H9 (cell line): ENCODE measurements around the gene CCNY. TPM values are rescaled to one million over a fixed set of nuclear protein-coding genes. Genes with fewer than 3 reads are reported as not detected.

Experiments
- DNase-seq: peaks from one replicate; pipeline ENCODE4 v3.0.0-alpha.2; 2017
- H2AFZ ChIP-seq: one replicate; pipeline ENCODE4 v1.6.1; 2013; ENCODE audit warnings: mild to moderate bottlenecking, low read length, control low read depth, moderate library complexity
- H2AK5ac ChIP-seq: 2 replicates; pipeline ENCODE4 v1.6.1; 2013; ENCODE audit warnings: low read length, control low read depth, mixed read lengths; ENCODE audit not compliant: insufficient read length
- H2BK120ac ChIP-seq: one replicate; pipeline ENCODE4 v1.6.1; 2013; ENCODE audit warnings: low read depth, mild to moderate bottlenecking, low read length, control low read depth, inconsistent platforms; ENCODE audit not compliant: poor library complexity, severe bottlenecking
- H2BK12ac ChIP-seq: 2 replicates; pipeline ENCODE4 v1.6.1; 2013; ENCODE audit warnings: low read length, control low read depth, mixed read lengths, low read depth; ENCODE audit not compliant: insufficient read length
- H2BK15ac ChIP-seq: 2 replicates; pipeline ENCODE4 v1.6.1; 2013; ENCODE audit warnings: low read depth, low read length, control low read depth
- H2BK20ac ChIP-seq: one replicate; pipeline ENCODE4 v1.6.1; 2013; ENCODE audit warnings: low read depth, mild to moderate bottlenecking, low read length, control low read depth, inconsistent platforms; ENCODE audit not compliant: poor library complexity, severe bottlenecking
- H2BK5ac ChIP-seq: 2 replicates; pipeline ENCODE4 v1.6.1; 2013; ENCODE audit warnings: low read length, control low read depth, mixed read lengths; ENCODE audit not compliant: insufficient read length
- H3K14ac ChIP-seq: 2 replicates; pipeline ENCODE4 v1.6.1; 2013; ENCODE audit warnings: low read length, control low read depth; ENCODE audit not compliant: insufficient read depth
- H3K18ac ChIP-seq: 2 replicates; pipeline ENCODE4 v1.6.1; 2013; ENCODE audit warnings: low read depth, mild to moderate bottlenecking, mixed read lengths, low read length, control low read depth; ENCODE audit not compliant: insufficient read length
- H3K23ac ChIP-seq: 2 replicates; pipeline ENCODE4 v1.6.1; 2013; ENCODE audit warnings: low read length, control low read depth, mixed read lengths, low read depth; ENCODE audit not compliant: insufficient read length
- H3K23me2 ChIP-seq: 2 replicates; pipeline ENCODE4 v1.6.1; 2013; ENCODE audit warnings: low read depth, mild to moderate bottlenecking, mixed read lengths, low read length, control low read depth; ENCODE audit not compliant: insufficient read length, poor library complexity, severe bottlenecking
- H3K27ac ChIP-seq: 2 replicates; pipeline ENCODE4 v1.5.1; 2013; ENCODE audit warnings: low read length, control low read depth, mixed read lengths, low read depth; ENCODE audit not compliant: insufficient read length
- H3K27me3 ChIP-seq: 2 replicates; pipeline ENCODE4 v1.6.1; 2013; ENCODE audit warnings: low read length, control low read depth, inconsistent platforms; ENCODE audit not compliant: insufficient read depth
- H3K4ac ChIP-seq: 2 replicates; pipeline ENCODE4 v1.6.1; 2013; ENCODE audit warnings: low read depth, mild to moderate bottlenecking, control low read depth, inconsistent platforms, low read length, moderate library complexity
- H3K4me1 ChIP-seq: 2 replicates; pipeline ENCODE4 v1.6.1; 2013; ENCODE audit warnings: low read length, control low read depth, inconsistent platforms; ENCODE audit not compliant: insufficient read depth
- H3K4me2 ChIP-seq: 2 replicates; pipeline ENCODE4 v1.6.1; 2013; ENCODE audit warnings: low read length, control low read depth, mixed read lengths; ENCODE audit not compliant: insufficient read length, insufficient read depth
- H3K56ac ChIP-seq: 2 replicates; pipeline ENCODE4 v1.6.1; 2013; ENCODE audit warnings: low read depth, mild to moderate bottlenecking, mixed read lengths, low read length, control low read depth; ENCODE audit not compliant: insufficient read length
- H3K79me1 ChIP-seq: 2 replicates; pipeline ENCODE4 v1.6.1; 2013; ENCODE audit warnings: low read depth, mild to moderate bottlenecking, moderate library complexity, low read length, control low read depth, inconsistent platforms; ENCODE audit not compliant: insufficient read depth, poor library complexity, severe bottlenecking
- H3K79me2 ChIP-seq: 2 replicates; pipeline ENCODE4 v1.6.1; 2013; ENCODE audit warnings: low read length, control low read depth, inconsistent platforms; ENCODE audit not compliant: insufficient read depth
- H3K9ac ChIP-seq: 2 replicates; pipeline ENCODE4 v1.6.1; 2013; ENCODE audit warnings: low read length, control low read depth, mixed read lengths; ENCODE audit not compliant: insufficient read length; ENCODE audit errors: extremely low read depth
- H3K9me3 ChIP-seq: one replicate; pipeline ENCODE4 v1.6.1; 2013; ENCODE audit warnings: low read depth, low read length, inconsistent platforms; ENCODE audit not compliant: control insufficient read depth
- H3T11ph ChIP-seq: one replicate; pipeline ENCODE4 v1.6.1; 2013; ENCODE audit warnings: mild to moderate bottlenecking, low read length, control low read depth, inconsistent platforms
- H4K20me1 ChIP-seq: one replicate; pipeline ENCODE4 v1.6.1; 2013; ENCODE audit not compliant: control insufficient read depth, insufficient read length, insufficient read depth
- H4K5ac ChIP-seq: 2 replicates; pipeline ENCODE4 v1.6.1; 2013; ENCODE audit warnings: low read depth, mild to moderate bottlenecking, mixed read lengths, low read length, control low read depth; ENCODE audit not compliant: insufficient read length
- H4K8ac ChIP-seq: replicated peaks from 2 replicates; pipeline ENCODE4 v1.6.1; 2013; ENCODE audit warnings: low read length, control low read depth, mixed read lengths, low read depth; ENCODE audit not compliant: insufficient read length
- H4K91ac ChIP-seq: 2 replicates; pipeline ENCODE4 v1.6.1; 2013; ENCODE audit warnings: low read depth, mild to moderate bottlenecking, moderate library complexity, mixed read lengths, low read length, control low read depth; ENCODE audit not compliant: insufficient read length
- H3K27ac Mint-ChIP-seq, 3 experiments: 2 replicates in 2 of 3; 3 replicates in 1 of 3; pipeline ENCODE4 v1.8.0; 2020 to 2021; ENCODE audit warnings: mixed read lengths in 3 of 3, mild to moderate bottlenecking in 1 of 3, moderate library complexity in 1 of 3
- H3K27me3 Mint-ChIP-seq: 2 replicates; pipeline ENCODE4 v1.8.0; 2021; ENCODE audit warnings: low read depth, mild to moderate bottlenecking, moderate library complexity, mixed read lengths
- H3K36me3 Mint-ChIP-seq, 3 experiments: 2 replicates in 2 of 3; 3 replicates in 1 of 3; pipeline ENCODE4 v1.8.0; 2020 to 2021; ENCODE audit warnings: low read depth in 3 of 3, mixed read lengths in 3 of 3; ENCODE audit not compliant: insufficient read depth in 1 of 3
- H3K4me1 Mint-ChIP-seq, 2 experiments: 2 replicates each; pipeline ENCODE4 v1.8.0; 2020; ENCODE audit warnings: mixed read lengths in 2 of 2
- H3K4me3 Mint-ChIP-seq, 2 experiments: 2 replicates in 1 of 2; 3 replicates in 1 of 2; pipeline ENCODE4 v1.8.0; 2020 to 2021; ENCODE audit warnings: mild to moderate bottlenecking in 2 of 2, mixed read lengths in 2 of 2, moderate library complexity in 1 of 2
- H3K9me3 Mint-ChIP-seq, 2 experiments: 2 replicates in 1 of 2; 3 replicates in 1 of 2; pipeline ENCODE4 v1.8.0; 2020; ENCODE audit warnings: mild to moderate bottlenecking in 2 of 2, mixed read lengths in 2 of 2, moderate library complexity in 1 of 2
- WGBS: extraction: QIAGEN DNeasy Blood & Tissue Kit; methylation state at CpG from one replicate; pipeline ENCODE4 v1.1.7; 2013; ENCODE audit warnings: missing lambda C conversion rate, low lambda C conversion rate, mixed read lengths; ENCODE audit not compliant: insufficient read length; ENCODE audit errors: extremely low coverage; 5-methylcytosine and 5-hydroxymethylcytosine counted together
- total RNA-seq: library from RNA; stranded (reverse); gene quantifications from 2 replicates; pipeline ENCODE4 v1.2.1, GENCODE V29; 2021
- TF ChIP-seq, protein P1 (sequence below): fragments of 200-600 bp; sonication (generic); conservative IDR thresholded peaks from 3 replicates; pipeline ENCODE4 v1.8.0; 2021; ENCODE audit warnings: antibody characterized with exemption, mild to moderate bottlenecking

Gene CCNY
- total RNA-seq, 1 experiment from 2014 or later: 62.1 TPM

DNA sequence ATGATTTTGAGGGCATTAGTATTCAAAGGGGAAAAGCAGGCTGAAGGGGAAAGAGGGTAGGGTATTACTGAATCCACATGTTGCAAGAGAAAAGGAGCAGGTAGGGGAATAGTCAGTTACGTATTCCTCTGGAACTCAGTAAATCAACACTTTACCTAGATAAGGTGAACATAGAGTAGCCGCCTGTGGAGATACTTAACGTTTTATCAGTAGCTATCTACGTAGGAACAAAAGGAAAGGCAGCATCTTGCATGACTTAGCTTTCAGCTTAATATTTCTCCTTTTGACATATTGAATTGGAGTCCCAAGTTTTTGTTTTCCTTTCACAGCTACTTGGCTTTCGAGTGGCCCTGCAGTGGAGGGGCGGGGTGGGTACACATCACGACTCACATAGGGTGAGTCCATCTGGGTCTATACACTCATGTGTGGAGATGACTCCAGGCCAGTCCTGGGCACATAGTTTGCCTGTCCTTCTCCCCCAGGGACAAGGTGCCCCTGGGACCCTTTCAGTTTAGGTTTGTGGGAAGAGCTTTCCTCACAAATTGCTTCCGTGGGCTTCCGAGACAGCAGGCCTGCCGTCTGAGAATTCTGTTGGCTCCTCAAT, 48.1 kb downstream of the CCNY start:
- WGBS: no CpG with 5 or more reads among the region's 10 CpGs

More for the DNA sequence above, 48.1 kb downstream of the CCNY start:
- Histone ChIP-seq H3K4me1 (no peaks in the 10 kb centered on the region; the same call in 1 of the 2 replicates), H3K79me1 (peaks cover 3% of the 10 kb centered on the region), H2BK120ac (no peak overlapping the region), H4K20me1 (no peaks in the 10 kb centered on the region), H3K27me3 (no peaks in the 10 kb centered on the region), H3K23ac (no peak overlapping the region), H2AFZ (no peak overlapping the region), H2BK15ac (no peak overlapping the region), H3K14ac (0 out of 2 replicates have a peak overlapping the region, but pooled peaks have one; percentile 69), H3K79me2 (peaks cover 7% of the 10 kb centered on the region; the same call in 1 of the 2 replicates), H2BK5ac (no peak overlapping the region), H4K5ac (no peak overlapping the region), H3K4me2 (no peak overlapping the region), H4K91ac (no peak overlapping the region), H3K9ac (no peak overlapping the region), H3T11ph (no peak overlapping the region), H2BK20ac (no peak overlapping the region), H2BK12ac (no peak overlapping the region), H3K4ac (no peak overlapping the region), H3K18ac (no peak overlapping the region), H2AK5ac (no peak overlapping the region), H3K23me2 (no peaks in the 10 kb centered on the region), H3K27ac (no peak overlapping the region), H3K56ac (no peak overlapping the region), H3K9me3 (no peaks in the 10 kb centered on the region), H4K8ac (no peak overlapping the region)
- Mint-ChIP-seq H3K36me3 (peaks cover 5 to 13% (median 10%) of the 10 kb centered on the region in 3 experiments; a peak in 3 of 7 replicates), H3K9me3 (peaks cover 4 to 11% of the 10 kb centered on the region in 2 experiments; a peak in 4 of 5 replicates), H3K27me3 (no peaks in the 10 kb centered on the region), H3K27ac (peak overlapping the region in 2 of 3 experiments; percentile 18 to 83; a peak in 4 of 7 replicates), H3K4me1 (peaks cover 40 to 52% of the 10 kb centered on the region in 2 experiments), H3K4me3 (peak overlapping the region in 1 of 2 experiments; percentile 8; a peak in 1 of 5 replicates)
- TF ChIP-seq, protein P1, sequence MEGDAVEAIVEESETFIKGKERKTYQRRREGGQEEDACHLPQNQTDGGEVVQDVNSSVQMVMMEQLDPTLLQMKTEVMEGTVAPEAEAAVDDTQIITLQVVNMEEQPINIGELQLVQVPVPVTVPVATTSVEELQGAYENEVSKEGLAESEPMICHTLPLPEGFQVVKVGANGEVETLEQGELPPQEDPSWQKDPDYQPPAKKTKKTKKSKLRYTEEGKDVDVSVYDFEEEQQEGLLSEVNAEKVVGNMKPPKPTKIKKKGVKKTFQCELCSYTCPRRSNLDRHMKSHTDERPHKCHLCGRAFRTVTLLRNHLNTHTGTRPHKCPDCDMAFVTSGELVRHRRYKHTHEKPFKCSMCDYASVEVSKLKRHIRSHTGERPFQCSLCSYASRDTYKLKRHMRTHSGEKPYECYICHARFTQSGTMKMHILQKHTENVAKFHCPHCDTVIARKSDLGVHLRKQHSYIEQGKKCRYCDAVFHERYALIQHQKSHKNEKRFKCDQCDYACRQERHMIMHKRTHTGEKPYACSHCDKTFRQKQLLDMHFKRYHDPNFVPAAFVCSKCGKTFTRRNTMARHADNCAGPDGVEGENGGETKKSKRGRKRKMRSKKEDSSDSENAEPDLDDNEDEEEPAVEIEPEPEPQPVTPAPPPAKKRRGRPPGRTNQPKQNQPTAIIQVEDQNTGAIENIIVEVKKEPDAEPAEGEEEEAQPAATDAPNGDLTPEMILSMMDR: no peak
- DNase-seq: no peak
